HG03097 (cell line): Measurements from ENCODE around the gene FOXA3.

Experiments
- ATAC-seq: cut with Tn5 transposase; IDR thresholded peaks from one replicate; pipeline ENCODE4 v1.9.1; 2021; ENCODE audit not compliant: unreplicated experiment, low FRiP score

Gene FOXA3

GRCh38 chr19:45872095-45872919 is 8.2 kb downstream of the FOXA3 start:
- ATAC-seq = no peak

DNA sequence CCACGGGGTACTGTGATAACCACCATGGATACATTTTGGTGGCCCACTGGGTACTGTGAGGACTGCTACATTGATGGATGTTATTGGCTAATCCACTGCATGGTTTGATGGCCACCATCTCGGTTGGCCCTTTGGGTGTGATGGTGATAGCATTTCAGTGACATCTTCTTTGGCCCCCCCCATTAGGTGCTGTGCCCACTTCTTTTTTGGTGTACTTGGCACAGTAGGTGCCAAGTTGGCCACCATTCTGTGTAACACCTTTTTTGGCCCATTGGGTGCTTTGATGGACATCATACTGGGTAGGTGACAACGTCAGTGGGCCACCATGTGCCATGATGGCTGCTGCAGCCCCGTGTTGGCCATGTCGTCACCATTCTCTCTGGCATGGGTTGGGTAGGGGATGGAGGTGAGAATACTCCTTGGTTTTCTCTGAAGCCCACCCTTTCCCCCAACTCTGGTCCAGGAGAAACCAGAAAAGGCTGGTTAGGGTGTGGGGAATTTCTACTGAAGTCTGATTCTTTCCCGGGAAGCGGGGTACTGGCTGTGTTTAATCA is 9.2 kb downstream of the FOXA3 start:
- ATAC-seq = no peak

DNA sequence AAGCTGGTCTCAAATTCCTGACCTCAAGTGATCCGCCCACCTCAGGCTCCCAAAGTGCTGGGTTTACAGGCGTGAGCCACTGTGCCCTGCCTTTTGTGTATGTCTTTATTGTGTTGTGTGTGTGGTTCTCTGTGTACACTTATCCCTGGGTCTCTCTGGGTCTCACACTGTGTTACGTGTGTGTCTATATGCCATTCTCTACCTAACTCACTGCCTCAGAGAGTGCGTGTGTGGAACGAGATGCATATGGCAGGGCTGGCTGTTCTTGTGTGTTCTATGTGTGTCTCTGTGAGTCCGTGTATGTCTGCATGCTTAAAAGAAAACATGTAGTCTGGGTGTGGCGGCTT is 10.5 kb downstream of the FOXA3 start:
- no peak for ATAC-seq

GRCh38 chr19:45876161-45876410 is 12.0 kb downstream of the FOXA3 start:
- ATAC-seq = no peak

GRCh38 chr19:45876411-45877197 is 12.5 kb downstream of the FOXA3 start:
- no peak for ATAC-seq

GRCh38 chr19:45878043-45878794 is 14.1 kb downstream of the FOXA3 start:
- ATAC-seq = no peak

- no peak for ATAC-seq
Observed at GRCh38 chr19:45879055-45879454, 14.9 kb downstream of the FOXA3 start.

GRCh38 chr19:45879971-45880370 is 15.8 kb downstream of the FOXA3 start:
- no peak for ATAC-seq

- ATAC-seq = no peak
Observed at GRCh38 chr19:45881082-45881908, 17.2 kb downstream of the FOXA3 start.

- no peak for ATAC-seq
Observed at GRCh38 chr19:45881909-45882528, 17.9 kb downstream of the FOXA3 start.

- ATAC-seq = no peak
Observed at GRCh38 chr19:45882652-45883585, 18.8 kb downstream of the FOXA3 start.

- no peak for ATAC-seq
Observed at GRCh38 chr19:45883586-45883880, 19.4 kb downstream of the FOXA3 start.

- ATAC-seq = no peak
Observed at GRCh38 chr19:45883881-45884681, 20.0 kb downstream of the FOXA3 start.

- no peak for ATAC-seq
Observed at GRCh38 chr19:45884682-45885555, 20.8 kb downstream of the FOXA3 start.

GRCh38 chr19:45885556-45886426 is 21.7 kb downstream of the FOXA3 start, which contains the start of gene IRF2BP1:
Gene IRF2BP1 (minus strand): TSS chr19:45886141. CDS start chr19:45885774, 367 bp downstream.
- ATAC-seq = peak; percentile 38
